Body of pancreas (tissue), 4 donors: ENCODE results near the gene RAD51B.

Experiments used
- CTCF ChIP-seq, 7 experiments: fragments of 450-650 bp in 4 of 7; fragments of 200-600 bp in 3 of 7; sonication (generic) in 3 of 7; IDR thresholded peaks; one replicate each; pipeline ENCODE4 v1.5.1; 2016 to 2019; ENCODE audit warnings: antibody characterized with exemption in 7 of 7
- POLR2A ChIP-seq, 3 donors: fragments of 450-650 bp; IDR thresholded peaks; one replicate each; pipeline ENCODE4 v1.6.1; 2016; ENCODE audit warnings: antibody characterized with exemption in 3 of 3, mild to moderate bottlenecking in 2 of 3

DNA sequence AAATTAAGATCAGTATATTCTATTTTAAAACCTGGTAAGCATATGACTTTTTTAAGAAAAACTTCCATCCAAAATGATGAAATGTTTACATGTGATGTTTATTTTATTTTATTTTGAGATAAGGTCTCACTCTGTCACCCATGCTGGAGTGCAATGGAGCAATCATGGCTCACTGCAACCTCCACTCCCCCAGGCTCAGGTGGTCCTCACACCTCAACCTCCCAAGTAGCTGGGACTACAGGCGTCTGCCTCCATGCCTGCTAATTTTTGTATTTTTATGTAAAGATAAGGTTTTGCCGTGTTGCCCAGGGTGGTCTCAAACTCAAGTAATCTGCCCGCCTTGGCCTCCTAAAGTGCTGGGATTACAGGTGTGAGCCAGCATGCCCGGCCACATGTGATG, 831.5 kb downstream of the RAD51B start:
- no peak for TF ChIP-seq POLR2A (IDR thresholded peaks at IDR 0.05)
- no peak for TF ChIP-seq CTCF (IDR thresholded peaks at IDR 0.05)
